Stimulated activated CD8-positive, alpha-beta memory T cell treated with anti-CD3 and anti-CD28 coated beads, Interleukin-15, amount 100 ng/mL, for 24 hours (primary cell): ENCODE data around the gene ZNF831.

Experiments
- DNase-seq: peaks from one replicate; pipeline ENCODE4 v3.0.0-alpha.2; 2020; ENCODE audit warnings: low read depth

ZNF831 gene

GRCh38 chr20:59305908-59306655 lies 142.5 kb downstream of the ZNF831 start:
- no peak for DNase-seq

- no peak for DNase-seq
These were observed 143.6 kb downstream of the ZNF831 start for GRCh38 chr20:59307270-59307669.
